ENCODE results near the gene DHRS7B.
"Not testable (repeated sequence)": the region's sequence is repeated elsewhere in the genome, so short reads cannot be mapped to it uniquely, and the experiment has no call there.

DHRS7B gene

GRCh38 chr17:21186399-21187187 lies 59.8 kb downstream of the DHRS7B start:
- no peak overlapping the region for H3K9ac ChIP-seq

GRCh38 chr17:21189361-21189760 lies 62.6 kb downstream of the DHRS7B start:
- H3K9ac ChIP-seq: no peak overlapping the region
- H3K9me3 ChIP-seq (ENCODE audit: control insufficient read depth, low read length): no peaks in the 10 kb centered on the region
- no peaks in the 10 kb centered on the region for H3K4me1 ChIP-seq
- H3K4me3 ChIP-seq (ENCODE audit: low read depth, low read length): no peak overlapping the region
- TF ChIP-seq CTCF (IDR thresholded peaks at IDR 0.05): no peak
- H3K27me3 ChIP-seq (ENCODE audit: control insufficient read depth, insufficient read depth, low read length): no peaks in the 10 kb centered on the region
- no peak overlapping the region for H3K4me2 ChIP-seq (ENCODE audit: low read length)
- no peaks in the 10 kb centered on the region for H3K79me2 ChIP-seq
- H3K36me3 ChIP-seq (ENCODE audit: control insufficient read depth, insufficient read depth, low read length): no peaks in the 10 kb centered on the region
- no peak overlapping the region for H3K27ac ChIP-seq
- H2AFZ ChIP-seq: no peak overlapping the region

More at GRCh38 chr17:21186399-21187187, 59.8 kb downstream of the DHRS7B start:
- Histone ChIP-seq H3K9me3 (ENCODE audit: control insufficient read depth, low read length) (no peaks in the 10 kb centered on the region), H3K27me3 (ENCODE audit: control insufficient read depth, insufficient read depth, low read length) (no peaks in the 10 kb centered on the region), H3K4me2 (ENCODE audit: low read length) (no peak overlapping the region), H2AFZ (no peak overlapping the region), H3K79me2 (no peaks in the 10 kb centered on the region), H3K4me1 (no peaks in the 10 kb centered on the region), H3K36me3 (ENCODE audit: control insufficient read depth, insufficient read depth, low read length) (no peaks in the 10 kb centered on the region), H3K27ac (peak overlapping the region; percentile 27), H3K4me3 (ENCODE audit: low read depth, low read length) (no peak overlapping the region)
- no peak for TF ChIP-seq CTCF (IDR thresholded peaks at IDR 0.05)

DNA sequence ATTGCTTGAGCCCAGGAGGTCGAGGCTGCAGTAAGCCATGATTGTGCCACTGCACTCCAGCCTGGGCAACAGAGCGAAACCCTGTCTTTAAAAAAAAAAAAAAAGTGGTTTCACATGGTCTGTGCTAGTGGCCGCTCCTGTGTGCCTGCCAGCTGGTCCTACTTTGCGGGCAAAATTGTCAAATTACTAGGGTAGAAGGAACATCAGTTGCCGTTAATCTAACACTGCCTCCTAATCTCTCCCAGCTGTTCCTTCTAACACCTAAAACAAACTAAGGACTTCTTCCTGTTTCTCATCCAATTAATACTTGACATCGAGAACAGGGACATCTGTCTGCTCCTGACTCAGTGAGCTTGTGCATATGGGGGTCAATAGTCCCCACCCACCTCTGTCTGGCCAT lies 63.3 kb downstream of the DHRS7B start:
- Histone ChIP-seq H3K9me3 (ENCODE audit: control insufficient read depth, low read length) (no peaks in the 10 kb centered on the region), H3K9ac (no peak overlapping the region), H2AFZ (no peak overlapping the region), H3K27me3 (ENCODE audit: control insufficient read depth, insufficient read depth, low read length) (no peaks in the 10 kb centered on the region), H3K4me2 (ENCODE audit: low read length) (no peak overlapping the region), H3K4me1 (no peaks in the 10 kb centered on the region), H3K4me3 (ENCODE audit: low read depth, low read length) (no peak overlapping the region), H3K36me3 (ENCODE audit: control insufficient read depth, insufficient read depth, low read length) (no peaks in the 10 kb centered on the region), H3K27ac (no peak overlapping the region), H3K79me2 (no peaks in the 10 kb centered on the region)
- no peak for TF ChIP-seq CTCF (IDR thresholded peaks at IDR 0.05)

- TF ChIP-seq CTCF (IDR thresholded peaks at IDR 0.05): no peak
- H2AFZ ChIP-seq: no peak overlapping the region
- no peaks in the 10 kb centered on the region for H3K27me3 ChIP-seq (ENCODE audit: control insufficient read depth, insufficient read depth, low read length)
- no peak overlapping the region for H3K4me2 ChIP-seq (ENCODE audit: low read length)
- H3K9me3 ChIP-seq (ENCODE audit: control insufficient read depth, low read length): no peaks in the 10 kb centered on the region
- H3K27ac ChIP-seq: no peak overlapping the region
- no peak overlapping the region for H3K4me3 ChIP-seq (ENCODE audit: low read depth, low read length)
- H3K4me1 ChIP-seq: no peaks in the 10 kb centered on the region
- no peak overlapping the region for H3K9ac ChIP-seq
- H3K79me2 ChIP-seq: peaks cover 2% of the 10 kb centered on the region
- no peaks in the 10 kb centered on the region for H3K36me3 ChIP-seq (ENCODE audit: control insufficient read depth, insufficient read depth, low read length)
Measured at GRCh38 chr17:21191698-21192097, 64.9 kb downstream of the DHRS7B start.

- not testable (repeated sequence) for H3K79me2 ChIP-seq; H3K4me3 ChIP-seq (ENCODE audit: low read depth, low read length); H3K4me2 ChIP-seq (ENCODE audit: low read length); H3K36me3 ChIP-seq (ENCODE audit: control insufficient read depth, insufficient read depth, low read length); H3K27ac ChIP-seq; H2AFZ ChIP-seq; H3K27me3 ChIP-seq (ENCODE audit: control insufficient read depth, insufficient read depth, low read length); H3K4me1 ChIP-seq; H3K9me3 ChIP-seq (ENCODE audit: control insufficient read depth, low read length); H3K9ac ChIP-seq
Measured at GRCh38 chr17:21192414-21192813, 65.7 kb downstream of the DHRS7B start.

Data from parathyroid adenoma (tissue), 2 donors.